Glutamatergic neuron (in vitro differentiated cells): ENCODE results near the gene RBFOX2. TPM values are rescaled to one million over a fixed set of nuclear protein-coding genes. Genes with fewer than 3 reads are reported as not detected.
A peak's percentile ranks its signal among the peaks of the same experiment; 100 is the strongest.

Source experiments
- DNase-seq: peaks from one replicate; pipeline ENCODE4 v3.0.0; 2022
- H3K27ac Mint-ChIP-seq: one replicate; pipeline ENCODE4 v1.8.0; 2020; ENCODE audit warnings: mild to moderate bottlenecking, mixed read lengths, inconsistent platforms; ENCODE audit not compliant: unreplicated experiment
- H3K27me3 Mint-ChIP-seq: one replicate; pipeline ENCODE4 v1.8.0; 2020; ENCODE audit warnings: mild to moderate bottlenecking, moderate library complexity, mixed read lengths, inconsistent platforms; ENCODE audit not compliant: unreplicated experiment
- H3K36me3 Mint-ChIP-seq: one replicate; pipeline ENCODE4 v1.8.0; 2020; ENCODE audit warnings: mild to moderate bottlenecking, mixed read lengths, inconsistent platforms; ENCODE audit not compliant: unreplicated experiment
- H3K4me1 Mint-ChIP-seq: one replicate; pipeline ENCODE4 v1.8.0; 2020; ENCODE audit warnings: mild to moderate bottlenecking, low read depth, mixed read lengths, inconsistent platforms; ENCODE audit not compliant: unreplicated experiment
- H3K4me3 Mint-ChIP-seq: one replicate; pipeline ENCODE4 v1.8.0; 2020; ENCODE audit warnings: mild to moderate bottlenecking, mixed read lengths, inconsistent platforms; ENCODE audit not compliant: unreplicated experiment
- H3K9me3 Mint-ChIP-seq: one replicate; pipeline ENCODE4 v1.8.0; 2020; ENCODE audit warnings: mild to moderate bottlenecking, moderate library complexity, mixed read lengths, inconsistent platforms; ENCODE audit not compliant: unreplicated experiment
- total RNA-seq: library from RNA; stranded (reverse); fragmentation: NEBNext Ultra II Directional; extraction: Animal tissue kit (Norgen Biotek cat#: 25700); gene quantifications from one replicate; pipeline ENCODE4 v1.2.1, GENCODE V29; 2021; ENCODE audit not compliant: unreplicated experiment
- TF ChIP-seq, protein P1 (sequence below): fragments of 200-600 bp; sonication (generic); IDR thresholded peaks from one replicate; pipeline ENCODE4 v1.5.0; 2021; ENCODE audit not compliant: partially characterized antibody, unreplicated experiment

The RBFOX2 gene
- total RNA-seq, 1 donor from 2014 or later = 380 TPM

DNA sequence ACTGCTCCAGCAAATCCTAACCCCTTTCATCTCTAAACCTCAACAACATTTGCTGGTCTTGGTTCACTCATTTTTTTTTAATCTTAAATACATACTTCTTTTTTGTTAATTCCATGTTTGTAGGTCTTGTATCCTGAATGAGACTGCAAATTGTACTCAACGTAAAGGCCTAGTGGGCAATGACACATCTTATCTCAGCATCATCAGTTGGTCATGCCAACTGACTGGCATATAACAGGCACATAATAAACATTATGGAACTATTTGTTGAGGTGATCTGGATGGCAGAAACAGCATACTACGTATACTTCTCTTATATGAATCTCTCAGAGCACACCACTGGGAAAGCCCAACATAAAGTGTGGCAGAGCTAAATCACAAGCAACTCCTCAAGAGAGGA is 116.7 kb downstream of the RBFOX2 start:
- H3K27me3 Mint-ChIP-seq = no peaks in the 10 kb centered on the region
- H3K4me3 Mint-ChIP-seq = peak overlapping the region; percentile 2
- peaks cover 2% of the 10 kb centered on the region for H3K9me3 Mint-ChIP-seq
- H3K36me3 Mint-ChIP-seq = no peaks in the 10 kb centered on the region
- no peak for DNase-seq
- peaks cover 50% of the 10 kb centered on the region for H3K4me1 Mint-ChIP-seq
- H3K27ac Mint-ChIP-seq = no peak overlapping the region
- TF ChIP-seq, protein P1, sequence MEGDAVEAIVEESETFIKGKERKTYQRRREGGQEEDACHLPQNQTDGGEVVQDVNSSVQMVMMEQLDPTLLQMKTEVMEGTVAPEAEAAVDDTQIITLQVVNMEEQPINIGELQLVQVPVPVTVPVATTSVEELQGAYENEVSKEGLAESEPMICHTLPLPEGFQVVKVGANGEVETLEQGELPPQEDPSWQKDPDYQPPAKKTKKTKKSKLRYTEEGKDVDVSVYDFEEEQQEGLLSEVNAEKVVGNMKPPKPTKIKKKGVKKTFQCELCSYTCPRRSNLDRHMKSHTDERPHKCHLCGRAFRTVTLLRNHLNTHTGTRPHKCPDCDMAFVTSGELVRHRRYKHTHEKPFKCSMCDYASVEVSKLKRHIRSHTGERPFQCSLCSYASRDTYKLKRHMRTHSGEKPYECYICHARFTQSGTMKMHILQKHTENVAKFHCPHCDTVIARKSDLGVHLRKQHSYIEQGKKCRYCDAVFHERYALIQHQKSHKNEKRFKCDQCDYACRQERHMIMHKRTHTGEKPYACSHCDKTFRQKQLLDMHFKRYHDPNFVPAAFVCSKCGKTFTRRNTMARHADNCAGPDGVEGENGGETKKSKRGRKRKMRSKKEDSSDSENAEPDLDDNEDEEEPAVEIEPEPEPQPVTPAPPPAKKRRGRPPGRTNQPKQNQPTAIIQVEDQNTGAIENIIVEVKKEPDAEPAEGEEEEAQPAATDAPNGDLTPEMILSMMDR = no peak

DNA sequence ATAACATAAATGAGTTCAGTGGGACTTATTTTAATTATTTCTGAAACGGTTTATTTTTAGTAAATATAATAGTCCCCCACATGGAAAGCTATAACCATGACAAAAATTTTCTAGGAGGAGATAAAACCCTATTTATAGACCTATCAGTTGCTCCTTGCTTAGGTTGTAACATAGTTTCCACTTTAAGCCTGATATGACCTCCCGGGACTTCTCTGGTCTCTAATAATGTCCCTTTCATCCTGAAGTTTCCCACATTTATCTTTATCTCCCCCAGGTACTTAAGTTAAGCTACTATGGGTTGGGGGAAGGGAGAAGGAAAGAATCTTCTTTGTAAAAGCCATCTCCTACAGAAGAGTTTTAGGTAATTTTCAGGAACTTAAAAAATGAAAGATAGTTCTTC is 117.7 kb downstream of the RBFOX2 start:
- Mint-ChIP-seq H3K27ac (no peak overlapping the region), H3K27me3 (no peaks in the 10 kb centered on the region), H3K4me3 (no peak overlapping the region), H3K36me3 (no peaks in the 10 kb centered on the region), H3K4me1 (peaks cover 45% of the 10 kb centered on the region), H3K9me3 (peaks cover 2% of the 10 kb centered on the region)
- TF ChIP-seq, protein P1 = no peak
- no peak for DNase-seq

DNA sequence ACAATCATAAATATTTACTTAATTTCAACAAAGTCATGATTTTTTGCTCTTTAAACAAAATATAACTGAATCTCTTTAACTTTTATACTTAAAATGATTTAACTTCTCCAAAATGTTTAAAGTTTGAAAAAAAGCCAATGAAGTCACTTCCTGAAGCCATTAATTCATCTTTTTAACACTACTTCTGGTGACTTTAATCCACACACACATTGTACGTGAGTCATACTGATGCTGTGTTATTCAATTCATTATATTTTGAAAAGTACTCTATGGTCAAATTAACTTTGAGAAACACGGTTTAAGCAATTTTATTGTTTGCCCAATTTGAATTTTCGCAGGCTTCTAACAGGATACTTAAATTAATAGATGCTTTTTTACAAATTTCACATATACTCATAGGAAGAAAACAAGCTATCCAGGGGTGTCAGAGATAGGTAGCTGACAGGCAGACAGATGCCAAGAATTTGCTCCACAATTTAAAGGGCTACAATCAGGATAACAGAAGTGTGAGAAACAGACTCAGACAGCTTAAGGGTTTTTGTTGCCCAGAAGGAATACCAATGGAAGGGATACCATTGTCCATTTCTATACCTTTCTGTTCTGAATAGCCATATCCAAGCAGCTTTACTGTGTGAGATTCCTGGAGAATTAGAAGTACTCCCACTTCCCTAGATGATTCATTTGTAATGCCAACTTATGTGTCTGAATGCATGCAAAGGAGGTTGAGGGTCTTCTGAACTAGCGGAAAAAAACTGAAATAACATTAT is 118.4 kb downstream of the RBFOX2 start:
- Mint-ChIP-seq H3K27me3 (no peaks in the 10 kb centered on the region), H3K36me3 (no peaks in the 10 kb centered on the region), H3K4me3 (no peak overlapping the region), H3K27ac (no peak overlapping the region), H3K4me1 (peaks cover 39% of the 10 kb centered on the region), H3K9me3 (no peaks in the 10 kb centered on the region)
- no peak for DNase-seq
- TF ChIP-seq, protein P1 = peak; percentile 2

DNA sequence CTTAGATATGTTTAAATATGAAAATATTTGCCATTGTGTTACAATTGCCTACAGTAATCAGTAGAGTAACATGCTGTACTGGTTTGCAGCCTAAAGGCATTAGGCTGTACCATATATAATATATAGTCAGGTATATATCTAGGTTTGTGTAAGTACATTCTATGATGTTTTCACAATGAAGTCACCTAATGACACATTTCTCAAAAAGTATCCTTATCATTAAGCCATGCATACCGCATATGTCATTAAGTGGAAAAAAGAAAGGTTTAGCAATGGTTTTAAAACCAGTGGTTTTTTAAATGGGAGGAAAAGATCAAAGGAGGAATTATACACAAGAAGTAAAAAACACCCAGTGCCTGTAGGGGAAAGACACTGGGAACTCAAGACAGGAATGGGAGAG is 122.7 kb downstream of the RBFOX2 start:
- DNase-seq = no peak
- H3K9me3 Mint-ChIP-seq = no peaks in the 10 kb centered on the region
- peaks cover 22% of the 10 kb centered on the region for H3K4me1 Mint-ChIP-seq
- H3K27me3 Mint-ChIP-seq = peaks cover 2% of the 10 kb centered on the region
- no peak overlapping the region for H3K4me3 Mint-ChIP-seq
- peaks cover 4% of the 10 kb centered on the region for H3K36me3 Mint-ChIP-seq
- H3K27ac Mint-ChIP-seq = no peak overlapping the region
- TF ChIP-seq, protein P1 = no peak

DNA sequence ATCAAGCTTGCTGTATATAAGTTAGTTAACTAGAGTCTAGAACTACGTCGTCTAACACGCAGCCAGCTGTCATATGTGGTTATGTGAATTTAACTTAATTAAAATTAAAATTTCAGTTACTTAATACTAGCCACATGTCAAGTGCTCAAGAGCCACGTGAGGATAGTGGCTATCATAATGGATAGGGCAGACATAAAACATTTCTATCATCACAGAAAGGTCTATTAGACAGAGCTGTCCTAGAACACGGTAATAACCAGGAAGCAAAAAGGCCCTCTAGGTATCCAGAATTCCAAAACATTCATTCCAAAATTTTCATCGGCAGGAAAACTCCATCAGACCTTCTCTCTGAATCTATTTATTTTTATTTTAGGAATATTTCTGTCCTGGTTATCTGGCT is 123.9 kb downstream of the RBFOX2 start:
- peaks cover 4% of the 10 kb centered on the region for H3K36me3 Mint-ChIP-seq
- H3K4me1 Mint-ChIP-seq = peaks cover 29% of the 10 kb centered on the region
- peaks cover 2% of the 10 kb centered on the region for H3K27me3 Mint-ChIP-seq
- H3K27ac Mint-ChIP-seq = no peak overlapping the region
- H3K4me3 Mint-ChIP-seq = no peak overlapping the region
- no peak for DNase-seq
- TF ChIP-seq, protein P1 = no peak
- no peaks in the 10 kb centered on the region for H3K9me3 Mint-ChIP-seq
